Measurements from ENCODE around the gene KCTD20. TPM values are rescaled to one million over a fixed set of nuclear protein-coding genes. Genes with fewer than 3 reads are reported as not detected.

Gene KCTD20
- total RNA-seq, 1 donor from 2014 or later = 75.7 TPM

GRCh38 chr6:36493859-36494258, 51.1 kb downstream of the KCTD20 start:
- DNase-seq = no peak

DNA sequence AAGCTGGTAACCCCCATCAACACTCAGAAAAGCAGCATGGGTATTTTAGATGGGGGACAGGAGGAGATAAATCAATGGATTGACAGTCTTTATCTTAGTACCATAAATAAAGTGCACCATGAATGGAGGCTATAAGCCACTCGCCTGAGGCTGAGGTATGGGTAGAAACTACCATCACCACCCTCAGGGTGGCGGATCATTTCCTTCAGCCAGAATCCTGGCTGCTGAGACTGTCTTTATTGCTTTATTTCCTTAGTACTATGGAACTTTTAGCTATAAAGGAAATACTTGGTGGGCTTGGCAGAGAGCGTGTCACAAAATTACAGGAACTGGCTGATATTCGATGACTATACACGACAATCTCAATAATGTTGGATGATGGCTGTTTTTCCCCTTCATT, 52.3 kb downstream of the KCTD20 start:
- no peak for DNase-seq

DNA sequence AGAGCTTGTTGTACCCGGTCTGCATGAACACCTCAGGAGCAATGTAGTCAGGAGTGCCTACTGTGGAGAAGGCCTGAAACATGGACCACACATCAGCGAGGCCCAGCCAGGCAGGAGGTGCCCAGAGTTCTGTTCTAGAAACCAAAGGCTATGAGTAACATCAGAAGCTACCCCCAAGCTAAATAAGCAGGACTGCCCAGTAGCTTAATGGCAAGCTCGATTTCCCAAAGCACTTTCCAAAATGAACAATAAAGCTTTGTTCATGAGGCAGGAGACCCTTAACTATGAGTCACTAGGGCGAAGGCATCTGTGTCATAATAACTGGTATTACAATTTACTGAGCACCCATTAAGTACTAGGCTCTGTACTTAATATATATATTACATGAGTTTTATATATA, 57.1 kb downstream of the KCTD20 start:
- DNase-seq = no peak

DNA sequence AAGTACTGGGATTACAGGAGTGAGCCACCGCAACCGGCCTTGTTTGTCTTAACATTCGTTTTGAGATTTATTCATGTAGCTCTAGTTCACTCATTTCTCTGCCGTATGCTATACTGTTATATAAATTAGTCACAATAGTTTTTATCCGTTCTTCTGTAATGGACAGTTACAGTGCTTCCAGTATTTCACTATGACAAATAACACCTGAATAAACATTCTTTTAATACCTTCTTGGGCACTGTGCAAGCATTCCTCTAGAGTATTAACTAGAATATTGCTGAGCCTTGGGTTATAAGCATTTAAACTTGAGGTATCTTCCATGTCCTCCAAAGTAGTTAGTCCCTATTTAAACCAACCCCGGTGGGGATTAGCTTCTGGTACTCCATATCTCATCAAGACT, 58.9 kb downstream of the KCTD20 start:
- no peak for DNase-seq

- DNase-seq = no peak
Measured at GRCh38 chr6:36504181-36504580, 61.4 kb downstream of the KCTD20 start.

DNA sequence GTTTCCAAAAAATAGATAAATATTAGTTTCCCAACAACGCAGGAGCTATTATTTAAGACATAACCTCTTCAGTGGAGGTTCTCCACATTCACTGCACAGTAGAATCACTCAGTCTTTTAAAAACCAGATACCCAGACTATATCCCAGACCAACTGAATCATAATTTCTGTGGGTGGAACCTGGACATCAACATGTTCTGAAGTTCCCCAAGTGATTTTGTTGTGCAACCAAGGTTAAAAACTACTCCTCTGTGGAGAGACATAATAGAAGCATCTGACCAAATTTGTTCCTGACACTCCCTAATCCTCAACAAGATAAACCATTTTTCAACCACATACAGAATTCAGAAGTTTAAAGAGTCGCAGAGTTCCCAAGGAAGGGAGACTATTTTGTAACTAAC, 62.2 kb downstream of the KCTD20 start:
- no peak for DNase-seq

- DNase-seq = no peak
Measured at GRCh38 chr6:36505744-36506534, 63.1 kb downstream of the KCTD20 start.

DNA sequence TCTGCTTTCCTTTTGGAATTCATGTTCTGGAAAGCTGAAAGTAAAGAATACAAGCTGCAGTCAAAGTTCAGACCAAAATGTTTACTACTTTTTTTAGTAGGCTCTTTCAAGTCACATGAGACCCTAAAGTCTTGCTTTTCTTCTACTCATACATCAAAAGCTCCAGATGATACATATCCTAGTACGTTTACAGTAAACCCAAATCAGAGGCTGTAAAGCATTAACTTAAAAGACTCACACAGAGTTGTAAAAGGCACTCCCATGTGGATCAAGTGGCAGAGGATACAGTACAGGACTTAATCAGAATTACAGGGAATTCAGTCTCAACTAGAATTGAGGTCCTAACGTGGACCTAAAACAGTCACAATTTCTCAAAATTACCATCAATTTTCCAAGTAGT, 63.8 kb downstream of the KCTD20 start:
- DNase-seq = no peak

- DNase-seq = no peak
Measured at GRCh38 chr6:36508532-36508931, 65.7 kb downstream of the KCTD20 start.

DNA sequence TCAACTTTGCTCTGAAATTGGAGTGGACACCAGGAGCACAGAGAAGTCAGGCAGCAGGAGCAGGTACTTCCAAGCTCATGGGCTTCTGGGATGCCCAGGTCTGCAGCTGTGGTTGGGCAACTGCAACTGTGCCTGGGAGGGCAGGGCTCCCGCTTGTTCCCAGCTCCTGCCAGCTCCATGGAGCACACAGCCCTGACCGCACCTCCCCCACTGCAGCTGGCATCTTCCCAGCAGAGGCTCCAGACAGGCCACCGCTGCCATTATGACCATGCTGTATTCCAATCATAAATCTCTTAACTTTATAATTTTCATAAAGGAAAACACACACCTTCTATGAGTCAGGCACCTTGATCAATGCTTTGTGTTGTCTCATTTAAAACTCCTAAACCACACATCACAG, 67.6 kb downstream of the KCTD20 start:
- no peak for DNase-seq

DNA sequence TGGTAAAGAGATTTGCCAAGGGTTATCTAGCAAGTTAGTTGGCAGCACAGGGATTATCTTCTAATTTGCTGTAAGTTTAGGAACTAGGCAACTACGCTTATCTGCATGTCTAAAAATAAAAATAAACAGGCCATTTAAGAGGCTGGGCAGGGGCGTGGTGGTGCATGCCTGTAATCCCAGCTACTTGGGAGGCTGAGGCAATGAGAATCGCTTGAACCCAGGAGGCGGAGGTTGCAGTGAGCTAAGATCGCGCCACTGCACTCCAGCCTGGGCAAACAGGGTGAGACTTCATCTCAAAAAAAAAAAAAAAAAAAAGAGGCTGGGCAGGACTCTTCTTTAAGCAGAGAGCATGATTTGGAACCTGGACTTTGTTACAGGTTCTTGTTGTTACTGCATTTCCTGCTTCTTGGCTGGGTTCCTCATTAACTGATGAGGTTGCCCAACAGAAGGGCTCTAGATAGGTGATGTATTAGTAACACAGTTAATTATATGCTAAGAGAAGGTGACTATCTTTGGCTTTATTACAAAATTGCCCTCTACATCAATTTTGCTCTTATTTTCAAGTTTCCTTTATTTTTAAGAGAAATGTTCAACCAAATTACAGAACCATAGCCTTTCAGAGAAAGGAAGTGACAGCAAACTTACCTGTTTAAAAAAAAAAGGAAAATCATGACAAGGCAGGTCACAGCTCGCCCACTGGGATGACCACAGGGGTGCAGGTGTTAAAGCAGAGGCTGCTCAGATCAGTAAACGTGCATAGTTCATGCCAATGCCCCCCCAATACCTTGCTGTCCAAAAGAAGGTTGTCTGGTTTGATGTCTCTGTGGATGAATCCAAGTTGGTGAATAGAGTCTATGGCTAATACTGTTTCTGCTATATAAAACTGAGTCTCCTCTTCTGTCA, 72.0 kb downstream of the KCTD20 start:
- DNase-seq = no peak

GRCh38 chr6:36515844-36516243, 73.0 kb downstream of the KCTD20 start:
- no peak for DNase-seq

- no peak for DNase-seq
Measured at GRCh38 chr6:36516559-36516958, 73.8 kb downstream of the KCTD20 start.

DNA sequence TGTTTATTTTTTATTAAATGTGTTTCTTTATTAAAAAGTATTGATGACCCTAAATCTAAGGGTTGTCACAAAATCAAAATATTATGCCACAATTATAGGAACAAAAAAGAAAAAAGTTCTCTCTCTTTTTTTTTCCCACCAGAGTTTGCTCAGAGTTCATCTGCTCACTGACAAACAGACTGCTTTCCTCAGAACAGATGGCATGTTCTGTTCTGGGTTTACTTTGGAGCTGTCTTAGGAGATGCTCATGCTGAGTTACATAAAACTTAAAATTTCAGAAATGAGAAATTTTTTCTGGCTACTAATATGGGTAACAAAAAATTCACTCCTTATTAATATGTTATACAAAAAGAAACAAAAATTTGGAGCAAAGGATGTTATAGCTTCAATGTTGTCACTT, 74.2 kb downstream of the KCTD20 start:
- no peak for DNase-seq

- DNase-seq = no peak
Measured at GRCh38 chr6:36517408-36517807, 74.6 kb downstream of the KCTD20 start.

- DNase-seq = no peak
Measured at GRCh38 chr6:36519352-36519751, 76.6 kb downstream of the KCTD20 start.

DNA sequence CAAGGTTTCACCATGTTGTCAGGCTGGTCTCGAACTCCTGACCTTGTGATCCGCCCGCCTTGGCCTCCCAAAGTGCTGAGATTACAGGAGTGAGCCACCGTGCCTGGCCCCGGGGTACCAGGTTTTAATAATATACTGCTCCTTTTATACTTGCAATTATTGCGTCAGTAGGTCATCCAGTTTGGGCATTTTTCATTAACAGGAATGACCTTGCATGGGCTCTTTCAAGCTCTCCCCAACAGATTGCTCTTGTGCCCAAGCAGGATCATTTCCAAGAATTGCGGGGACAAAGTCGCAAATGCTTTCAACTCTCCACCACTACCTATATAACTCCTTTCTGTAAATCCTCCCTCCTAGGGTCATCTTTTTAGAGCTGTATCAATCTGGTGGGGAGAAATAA, 80.7 kb downstream of the KCTD20 start:
- DNase-seq = no peak

DNA sequence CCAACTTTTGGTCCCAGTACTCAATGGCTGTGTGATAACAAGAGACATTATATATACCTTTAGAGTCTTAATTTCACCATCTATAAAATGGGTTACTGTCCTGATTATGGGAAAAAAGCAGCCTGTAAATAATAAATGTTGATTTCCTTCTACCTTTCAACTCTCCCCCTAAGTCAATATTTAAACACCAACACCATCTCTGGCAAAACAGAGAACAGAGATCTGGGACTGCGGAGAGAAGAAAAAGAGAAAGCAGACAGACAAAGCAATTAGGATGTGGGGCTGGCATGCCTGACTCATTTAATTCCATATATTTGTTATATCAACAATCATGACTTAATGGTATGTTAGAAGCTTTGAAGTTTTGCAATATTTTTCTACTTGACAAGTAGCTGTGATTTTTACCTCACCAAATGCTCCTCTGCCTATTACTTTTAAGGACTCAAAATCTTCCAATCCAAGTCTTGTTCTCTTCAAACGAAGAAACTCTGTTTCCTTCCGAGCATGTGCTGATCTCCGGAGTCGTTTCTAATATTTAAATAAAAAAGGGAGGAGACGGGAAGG, 81.2 kb downstream of the KCTD20 start:
- no peak for DNase-seq

DNA sequence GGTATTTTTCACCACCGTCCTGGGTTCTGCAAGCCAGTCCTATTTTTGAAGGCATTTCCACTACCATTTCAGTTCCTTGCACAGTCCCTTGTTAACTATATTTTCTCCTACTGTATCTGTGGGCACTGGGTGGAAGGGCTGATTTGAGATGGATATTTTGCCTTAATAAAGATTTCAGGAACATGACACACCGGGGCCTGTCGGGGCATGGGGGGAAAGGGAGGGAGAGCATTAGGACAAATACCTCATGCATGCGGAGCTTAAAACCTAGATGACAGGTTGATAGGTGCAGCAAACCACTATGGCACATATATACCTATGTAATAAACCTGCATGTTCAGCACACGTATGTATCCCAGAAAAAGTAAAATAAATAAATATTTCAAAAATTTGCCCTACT, 82.1 kb downstream of the KCTD20 start:
- DNase-seq = no peak

DNA sequence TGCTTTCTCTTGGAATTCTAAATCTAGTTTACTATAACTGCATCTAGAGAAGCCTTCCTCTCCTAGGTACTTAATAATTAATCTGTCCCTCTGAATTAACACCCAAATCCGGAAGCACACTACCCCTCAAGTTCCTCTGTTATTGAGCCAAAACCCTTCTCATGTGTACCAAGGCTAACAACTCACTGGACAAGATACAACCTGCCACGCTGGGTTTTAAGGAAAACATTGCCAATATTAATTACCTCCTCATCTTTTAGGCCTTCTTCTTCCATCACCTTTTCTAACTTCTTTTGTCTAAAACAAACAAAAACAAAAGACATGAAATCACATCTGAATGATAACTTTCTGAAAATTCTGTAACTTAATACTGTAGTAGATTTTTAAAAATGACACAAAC, 82.5 kb downstream of the KCTD20 start:
- DNase-seq = no peak

DNA sequence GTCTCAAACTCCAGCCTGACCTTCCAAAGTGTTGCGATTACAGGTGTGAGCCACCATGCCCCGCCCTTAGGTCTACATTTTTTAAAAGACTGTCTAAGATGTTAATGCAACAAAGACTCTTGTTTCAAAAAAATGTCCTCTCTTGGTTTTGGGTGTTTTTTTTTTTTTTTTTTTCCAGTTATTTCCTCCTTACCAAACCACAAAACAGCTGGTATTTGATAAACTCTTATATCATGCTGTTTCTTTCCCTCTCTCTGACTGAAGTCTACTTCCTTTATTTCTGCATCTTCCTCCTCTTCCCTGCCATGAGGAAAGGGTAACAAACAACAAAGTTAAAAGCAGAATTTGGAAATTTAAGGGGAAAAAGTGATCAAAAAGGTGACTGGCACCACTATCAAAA, 83.3 kb downstream of the KCTD20 start:
- DNase-seq = no peak

- no peak for DNase-seq
Measured at GRCh38 chr6:36533321-36533720, 90.5 kb downstream of the KCTD20 start.

- DNase-seq = no peak
Measured at GRCh38 chr6:36536873-36537547, 94.2 kb downstream of the KCTD20 start.
